ENCODE results near the gene HSPG2.
"Not testable (repeated sequence)": the region's sequence is repeated elsewhere in the genome, so short reads cannot be mapped to it uniquely, and the experiment has no call there.

Gene HSPG2

DNA sequence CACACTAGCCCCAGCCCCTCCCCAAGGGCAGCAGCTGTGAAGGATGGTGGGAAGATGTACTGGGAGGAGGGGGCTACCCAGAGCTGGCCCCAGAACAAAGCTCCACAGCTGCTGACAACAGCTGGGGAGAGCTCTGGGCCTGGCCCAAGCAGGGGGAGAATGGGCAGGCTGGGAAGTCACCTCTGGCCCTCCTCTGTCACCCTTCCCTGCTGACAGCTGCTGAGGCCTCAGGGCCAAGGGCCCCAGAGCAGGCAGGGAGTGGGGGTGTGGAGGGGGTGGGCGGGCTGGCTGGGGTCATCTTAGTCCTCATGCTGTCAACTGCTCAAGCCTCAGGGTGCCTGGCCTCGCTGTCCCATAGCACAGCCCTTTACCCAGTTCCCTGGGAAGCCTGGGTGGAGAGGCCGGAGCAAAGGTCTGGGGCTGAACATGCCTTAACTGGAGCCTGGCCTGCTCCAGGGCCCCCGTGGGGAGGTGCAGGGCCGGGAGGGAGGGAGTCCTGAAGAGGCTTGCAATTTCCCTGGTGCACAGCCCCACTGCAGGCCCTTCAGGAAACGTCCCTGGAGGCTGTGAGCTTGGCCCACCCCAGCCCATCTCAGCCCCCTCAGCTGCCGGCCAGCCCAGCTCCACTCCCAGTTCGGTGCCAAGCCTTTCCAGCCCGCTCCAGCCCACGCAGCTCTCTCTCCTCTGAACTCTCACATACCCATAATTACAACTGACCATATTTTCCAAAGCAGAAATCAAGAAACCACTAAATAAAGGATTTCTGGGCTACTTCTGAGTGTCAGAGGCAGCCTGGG, 25.7 kb downstream of the HSPG2 start:
- DNase-seq, result no peak

DNA sequence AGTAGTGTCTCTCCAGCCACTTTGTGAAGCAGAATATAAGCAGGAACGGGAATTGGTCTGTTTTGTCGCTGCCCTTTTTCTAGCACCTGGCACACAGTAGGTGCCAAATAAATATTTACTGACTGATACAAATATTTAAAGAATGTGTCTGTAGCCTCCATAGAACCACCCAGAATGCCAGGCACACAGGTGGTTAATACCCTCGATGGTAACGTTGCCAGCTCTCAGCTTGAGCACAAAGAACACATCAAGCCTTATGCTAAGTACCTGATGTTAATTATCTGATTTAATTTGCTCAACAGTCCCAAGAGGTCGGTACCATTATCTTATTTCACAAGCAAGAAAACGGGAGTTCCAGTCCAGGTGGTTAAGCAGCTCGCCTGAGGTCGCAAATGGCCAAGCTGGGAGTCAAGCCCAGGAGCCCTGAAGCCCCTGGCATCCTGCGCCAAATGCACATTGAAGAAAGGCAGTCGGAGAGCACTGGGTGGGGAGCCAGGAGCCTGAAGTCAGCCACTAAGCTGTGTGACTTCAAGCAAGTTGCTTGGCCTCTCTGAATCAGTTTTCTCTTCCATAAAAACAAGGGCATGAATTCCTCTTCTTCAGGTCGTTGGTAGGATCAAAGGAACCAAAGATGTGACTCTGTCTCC, 26.4 kb downstream of the HSPG2 start:
- no peak for DNase-seq

DNA sequence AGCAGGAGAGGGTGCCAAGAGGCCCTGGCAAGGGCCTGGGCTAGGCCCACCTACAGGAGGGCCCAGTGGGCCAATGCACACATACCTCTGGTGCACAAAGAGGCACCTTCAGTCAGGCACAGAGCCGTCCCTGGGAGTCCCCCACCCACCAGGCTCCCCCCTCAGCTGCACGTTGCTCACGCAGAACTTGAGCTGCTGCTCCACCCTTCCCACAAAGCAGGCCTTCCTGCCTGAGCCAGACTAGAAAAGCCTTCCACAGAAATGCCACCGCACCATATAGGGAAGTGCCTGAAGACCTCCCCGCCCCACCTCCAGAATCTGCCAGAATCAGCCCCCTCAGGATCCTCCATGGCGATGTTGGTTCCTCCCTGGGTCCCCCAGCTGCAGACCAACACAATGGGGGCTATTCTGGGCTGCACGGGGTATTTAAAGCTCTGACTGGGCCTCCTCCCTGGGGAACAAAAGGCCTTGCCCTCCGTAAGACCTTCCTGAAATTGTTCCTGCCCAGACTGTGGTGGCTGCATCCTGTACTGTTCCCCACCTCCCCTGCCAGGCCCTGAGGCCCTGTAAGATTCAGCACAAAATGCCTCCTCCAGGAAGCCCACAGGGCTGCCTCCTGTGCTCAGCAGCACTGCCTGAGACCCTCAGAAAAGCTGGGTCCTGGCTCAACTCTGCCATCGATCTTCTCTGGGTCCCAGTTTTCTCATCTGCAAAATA, 27.2 kb downstream of the HSPG2 start:
- peak; percentile 14 for DNase-seq

DNA sequence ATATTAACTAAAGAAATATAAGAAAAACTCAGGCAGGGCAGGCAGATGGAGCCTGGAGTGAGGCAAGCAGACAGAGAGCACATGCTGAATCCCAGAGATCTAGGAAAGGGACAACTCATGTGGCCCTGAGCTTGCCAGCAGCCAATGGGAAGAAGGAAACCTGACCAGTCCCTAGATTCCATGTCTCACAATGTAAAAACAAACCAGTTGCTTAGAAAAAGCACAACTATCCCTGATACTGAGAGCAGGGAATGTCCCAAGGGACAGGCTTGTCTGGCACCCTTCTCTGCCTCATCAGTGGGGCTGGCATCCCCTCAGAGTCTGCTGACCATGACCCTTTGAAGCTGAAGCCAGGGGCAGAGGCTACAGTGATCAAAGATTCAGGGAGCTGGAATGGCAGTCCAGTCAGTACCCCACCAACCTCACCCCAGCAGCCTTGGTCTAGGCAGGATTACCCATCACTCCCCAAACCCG, 27.8 kb downstream of the HSPG2 start:
- DNase-seq, result no peak

DNA sequence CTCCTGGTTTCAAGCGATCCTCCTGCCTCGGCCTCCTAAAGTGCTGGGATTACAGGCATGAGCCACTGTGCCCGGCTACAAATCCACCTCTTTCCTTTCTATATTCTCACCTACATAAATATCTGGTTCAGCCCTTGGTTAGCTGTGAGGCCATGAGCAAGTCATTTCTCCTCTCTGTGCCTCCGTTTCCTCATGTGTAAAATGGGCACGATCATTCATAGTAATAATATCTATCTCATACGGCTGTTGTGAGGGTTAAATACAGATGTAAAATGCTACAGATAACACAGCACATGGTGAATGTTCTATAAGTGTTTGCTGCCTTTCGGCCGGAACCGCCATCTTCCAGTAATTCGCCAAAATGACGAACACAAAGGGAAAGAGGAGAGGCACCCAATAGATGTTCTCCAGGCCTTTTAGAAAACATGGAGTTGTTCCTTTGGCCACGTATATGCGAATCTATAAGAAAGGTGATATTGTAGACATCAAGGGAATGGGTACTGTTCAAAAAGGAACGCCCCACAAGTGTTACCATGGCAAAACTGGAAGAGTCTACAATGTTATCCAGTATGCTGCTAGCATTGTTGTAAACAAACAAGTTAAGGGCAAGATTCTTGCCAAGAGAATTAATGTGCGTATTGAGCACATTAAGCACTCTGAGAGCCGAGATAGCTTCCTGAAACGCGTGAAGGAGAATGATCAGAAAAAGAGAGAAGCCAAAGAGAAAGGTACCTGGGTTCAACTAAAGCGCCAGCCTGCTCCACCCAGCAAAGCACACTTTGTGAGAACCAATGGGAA, 29.2 kb downstream of the HSPG2 start:
- not testable (repeated sequence) for DNase-seq

DNA sequence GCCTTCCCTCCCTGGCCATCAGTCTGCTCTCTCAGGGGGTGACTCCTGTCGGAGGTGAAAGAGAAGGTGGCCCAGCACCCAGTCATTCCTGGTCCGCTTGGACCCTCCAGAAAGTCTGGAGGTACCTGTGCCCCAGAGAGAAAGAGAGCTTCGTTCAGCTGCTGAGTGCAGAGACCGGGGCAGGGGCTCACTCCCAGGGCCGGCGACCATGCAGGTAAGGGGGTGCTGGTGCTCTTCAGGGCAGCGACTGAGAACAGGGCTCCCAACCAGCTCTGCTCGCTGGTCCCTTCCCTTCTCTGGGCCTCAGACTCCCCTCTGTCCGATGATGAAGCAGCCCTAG, 30.1 kb downstream of the HSPG2 start:
- DNase-seq, result no peak

DNA sequence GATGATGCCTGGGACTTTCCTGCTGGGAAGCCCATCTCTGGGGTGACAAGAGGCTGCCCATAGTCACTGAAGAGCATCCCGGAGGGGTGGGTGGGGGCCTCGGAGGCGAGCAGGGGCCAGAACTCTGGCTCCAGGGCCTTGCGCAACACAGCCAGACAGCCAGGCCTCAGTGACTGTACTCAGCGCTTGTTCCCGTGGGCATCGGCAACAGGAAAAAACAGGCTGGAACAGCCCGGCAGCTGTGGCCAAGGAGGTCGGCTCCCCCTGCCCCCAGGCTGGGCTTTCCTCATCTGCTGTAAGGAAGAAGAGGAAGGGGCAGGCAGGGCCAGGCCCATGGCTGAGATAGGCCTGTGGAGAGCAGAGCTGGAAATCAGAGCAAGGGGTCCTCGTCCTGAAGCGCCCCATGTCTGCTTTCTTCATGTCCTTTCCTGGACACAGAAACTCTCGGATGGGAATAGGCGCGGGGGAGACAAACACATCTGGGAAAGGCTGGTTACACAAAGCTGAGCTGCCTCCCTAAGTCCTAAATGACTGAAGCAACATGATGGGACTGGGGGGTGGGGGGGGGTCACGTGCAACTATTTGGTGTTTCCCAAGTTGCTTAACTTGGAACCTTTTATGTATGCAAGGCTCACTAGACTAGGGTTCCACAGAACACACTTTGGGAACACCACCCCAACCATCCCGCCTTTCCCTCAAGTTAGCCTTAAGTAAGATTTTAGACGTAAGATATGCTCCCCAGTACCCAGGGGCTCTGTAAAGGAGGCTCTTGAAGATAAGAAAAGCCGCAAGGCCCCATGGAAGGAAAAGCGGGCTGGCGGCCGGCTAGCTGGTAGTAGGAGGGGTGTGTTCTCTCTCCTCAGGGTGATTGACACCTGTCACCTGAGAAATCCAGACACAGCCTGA, 30.7 kb downstream of the HSPG2 start:
- no peak for DNase-seq

DNA sequence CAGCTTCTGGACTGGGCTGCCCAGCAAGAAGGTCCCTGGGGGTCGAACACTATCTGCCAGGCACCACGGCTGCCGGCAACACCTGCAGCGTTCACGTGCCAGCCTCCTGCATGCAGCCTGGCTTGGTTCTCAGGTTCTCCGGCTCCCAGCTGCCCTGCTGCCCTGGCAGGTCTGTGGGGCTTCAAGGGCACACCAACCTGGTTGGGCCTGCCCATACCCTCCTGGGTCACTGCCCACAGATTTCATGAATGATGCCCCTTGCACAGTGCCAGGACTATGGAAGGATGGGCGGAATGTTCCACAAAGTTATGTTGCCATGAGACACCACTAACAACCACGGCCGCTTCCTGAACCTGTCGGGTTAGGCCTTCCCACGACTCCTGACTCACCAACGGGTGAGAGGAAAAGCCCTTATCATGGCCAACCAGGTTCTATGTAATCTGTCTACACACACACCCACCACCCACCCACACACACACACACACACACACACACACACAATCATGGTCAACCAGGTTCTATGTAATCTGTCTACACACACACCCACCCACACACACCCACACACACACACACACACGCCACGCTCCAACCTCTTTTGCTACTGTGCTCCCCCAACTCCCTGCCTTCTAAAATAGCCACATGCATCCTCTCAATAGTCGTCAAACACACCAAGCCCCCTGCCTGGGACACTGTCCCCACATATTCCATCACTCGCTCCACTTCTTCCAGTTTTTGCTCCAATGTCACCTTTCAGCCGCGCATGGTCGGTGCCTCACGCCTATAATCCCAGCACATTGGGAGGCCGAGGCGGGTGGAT, 32.2 kb downstream of the HSPG2 start:
- DNase-seq, result no peak

DNA sequence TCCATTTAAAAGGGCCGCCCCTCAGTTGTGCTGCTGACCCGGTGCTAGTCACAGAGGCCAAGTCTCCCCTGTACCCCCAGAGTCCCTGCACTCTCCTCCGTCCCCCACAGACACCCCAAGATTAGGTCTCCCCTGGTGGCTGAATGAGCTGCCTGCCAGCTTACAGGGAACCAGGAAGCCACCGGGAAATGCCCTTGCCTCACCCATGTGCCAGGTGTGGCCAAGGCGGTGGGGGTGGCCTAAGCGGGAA, 32.7 kb downstream of the HSPG2 start:
- DNase-seq, result no peak

DNA sequence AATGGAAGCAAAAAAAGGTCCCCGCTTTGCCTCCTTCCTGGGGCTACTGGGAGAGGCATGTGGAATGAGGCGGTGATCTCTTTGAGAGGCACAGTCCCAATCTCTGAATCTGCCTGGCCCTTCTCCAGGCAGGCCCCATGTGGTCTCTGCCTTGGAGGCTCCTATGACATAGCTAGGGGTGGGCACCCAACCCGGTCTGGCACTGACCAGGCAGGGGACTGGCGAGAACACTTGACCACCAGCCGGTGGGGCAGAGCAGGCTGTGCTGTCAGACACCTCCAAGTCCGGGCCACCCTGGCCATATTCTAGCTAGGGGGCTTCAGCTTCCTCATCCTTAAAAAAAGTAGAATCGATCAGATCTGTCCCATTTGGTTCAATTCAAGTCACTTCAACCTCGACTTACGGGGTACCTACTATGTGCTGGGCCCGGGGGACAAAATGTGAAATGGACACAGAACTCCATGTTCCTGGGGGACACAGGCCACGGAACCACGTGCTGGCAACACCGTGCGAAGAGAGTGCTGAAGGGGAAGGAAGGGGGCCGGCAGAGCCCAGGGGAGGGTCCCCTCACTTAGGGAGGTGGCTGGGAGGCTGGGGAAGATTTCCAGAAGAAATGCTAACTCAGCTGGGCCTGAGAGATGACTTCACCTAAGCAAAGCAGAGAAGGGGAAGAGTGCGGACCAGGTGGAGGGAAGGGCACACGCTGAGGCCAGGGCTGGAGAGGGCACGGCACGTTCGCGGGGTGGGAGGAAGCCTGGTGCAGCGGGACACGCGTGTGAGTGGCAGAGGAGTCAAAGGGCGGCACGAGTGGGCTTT, 33.3 kb downstream of the HSPG2 start:
- no peak for DNase-seq

DNA sequence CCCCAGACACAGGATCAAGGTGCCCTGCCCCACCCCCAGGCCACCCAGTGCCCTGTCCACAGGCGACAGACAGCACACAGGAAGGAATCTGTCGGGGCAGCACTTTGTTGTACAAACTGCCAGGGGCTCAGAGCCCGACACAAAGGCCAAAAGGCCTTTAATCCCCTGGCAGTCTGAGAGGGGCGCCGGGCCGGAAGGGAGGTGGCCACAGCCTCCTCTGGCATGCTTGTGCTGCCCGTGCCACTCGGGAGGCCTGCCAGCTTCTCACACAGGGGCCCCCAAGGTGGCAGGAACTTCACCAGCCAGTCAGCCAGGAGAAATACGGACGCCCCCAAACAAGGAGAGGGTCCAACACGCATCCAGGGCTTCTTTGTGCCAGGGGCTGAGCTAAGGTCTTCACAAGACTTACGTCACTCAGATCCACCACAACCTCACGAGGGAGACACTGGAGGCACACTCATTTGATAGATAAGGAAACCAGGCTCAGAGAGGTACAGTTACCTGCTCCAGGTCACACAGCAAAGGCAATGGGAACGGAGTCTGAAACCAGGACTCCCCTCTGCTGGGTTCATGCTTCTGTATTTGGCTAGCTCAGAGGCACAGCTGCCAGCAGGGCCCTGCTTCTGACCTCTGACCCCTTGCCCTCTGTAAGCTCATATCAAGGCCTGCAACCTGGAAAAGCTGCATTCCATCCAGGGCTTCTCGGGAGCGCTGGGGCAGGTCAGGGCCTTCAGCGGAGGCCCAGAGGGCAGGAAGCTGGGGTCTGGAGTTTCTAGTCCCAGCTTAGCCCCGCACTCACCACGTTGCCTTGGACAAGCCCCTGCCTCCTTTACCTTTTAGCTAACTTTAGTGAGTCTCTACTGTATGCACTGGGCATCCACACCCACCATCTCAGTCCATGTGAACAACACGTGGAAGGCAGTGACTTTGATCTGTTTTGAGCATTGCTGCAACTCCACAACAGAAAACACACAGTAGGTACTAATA, 34.8 kb downstream of the HSPG2 start:
- no peak for DNase-seq

DNA sequence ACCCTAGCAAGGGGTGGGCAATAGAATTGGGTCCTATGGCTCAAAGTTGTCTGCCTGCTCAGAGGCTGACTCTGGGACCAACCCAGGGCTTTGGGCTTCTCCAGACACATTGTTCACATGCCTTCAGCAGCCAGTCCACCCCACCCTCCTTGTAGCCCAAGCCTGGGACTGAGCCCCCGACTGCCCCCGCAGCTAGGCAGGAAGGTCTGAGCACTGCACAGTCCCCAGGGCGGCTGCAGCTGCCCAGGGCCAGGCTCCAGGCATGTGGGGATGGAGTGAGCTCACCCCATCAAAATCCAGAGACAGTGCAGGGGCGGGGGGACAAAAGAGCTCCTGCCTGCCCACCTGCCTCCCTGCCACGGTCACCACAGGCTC, 35.6 kb downstream of the HSPG2 start:
- DNase-seq, result no peak

DNA sequence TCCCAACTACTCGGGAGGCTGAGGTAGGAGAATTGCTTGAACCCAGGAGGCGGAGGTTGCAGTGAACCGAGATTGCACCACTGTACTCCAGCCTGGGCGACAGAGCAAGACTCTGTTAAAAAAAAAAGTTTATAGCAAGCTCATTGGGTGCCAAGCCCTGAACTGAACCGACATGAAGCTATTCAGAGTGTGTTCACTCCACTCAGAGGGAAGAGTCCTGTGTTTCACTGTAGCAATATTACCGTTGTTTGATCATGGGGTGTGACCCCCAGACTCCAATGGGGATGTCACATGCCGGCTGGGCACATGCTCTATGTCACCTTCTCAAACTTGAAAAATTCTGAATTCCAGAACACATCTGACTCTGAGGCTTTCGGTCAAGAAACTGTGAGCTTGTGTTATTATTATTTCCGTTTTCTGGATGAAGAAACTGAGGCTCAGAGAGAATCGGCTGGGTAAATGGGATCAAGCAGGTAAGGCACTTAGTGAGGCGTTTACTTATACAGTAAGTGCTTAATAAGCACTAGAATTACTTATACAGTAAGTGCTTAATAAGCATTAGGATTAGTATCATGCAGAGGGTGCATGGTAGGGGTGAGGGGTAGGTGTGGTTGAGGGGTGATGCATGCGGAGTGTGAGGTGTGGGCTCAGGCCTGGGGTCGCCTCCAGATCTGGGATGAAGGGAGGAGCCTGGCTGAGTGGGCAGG, 36.2 kb downstream of the HSPG2 start:
- no peak for DNase-seq

DNA sequence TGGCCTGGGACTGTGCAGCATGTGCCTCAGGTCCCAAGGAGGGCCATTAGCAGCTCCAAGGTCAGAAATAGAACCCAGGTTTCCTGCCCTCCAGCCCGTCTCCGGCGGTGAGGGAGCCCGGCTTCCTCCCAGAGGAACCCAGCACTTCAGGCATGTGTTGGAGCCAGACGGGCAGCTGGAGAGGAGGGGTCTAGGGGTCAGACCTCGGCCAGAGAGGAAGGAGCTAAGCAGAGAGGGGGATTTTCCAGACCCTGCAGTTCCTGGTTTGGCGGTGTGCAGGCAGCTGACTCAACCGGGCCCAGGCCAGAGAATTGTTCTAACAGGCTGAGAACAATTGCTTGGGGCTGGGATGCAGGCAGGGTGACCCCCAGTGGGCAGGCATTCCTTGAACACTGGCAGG, 37.1 kb downstream of the HSPG2 start:
- DNase-seq, result no peak

DNA sequence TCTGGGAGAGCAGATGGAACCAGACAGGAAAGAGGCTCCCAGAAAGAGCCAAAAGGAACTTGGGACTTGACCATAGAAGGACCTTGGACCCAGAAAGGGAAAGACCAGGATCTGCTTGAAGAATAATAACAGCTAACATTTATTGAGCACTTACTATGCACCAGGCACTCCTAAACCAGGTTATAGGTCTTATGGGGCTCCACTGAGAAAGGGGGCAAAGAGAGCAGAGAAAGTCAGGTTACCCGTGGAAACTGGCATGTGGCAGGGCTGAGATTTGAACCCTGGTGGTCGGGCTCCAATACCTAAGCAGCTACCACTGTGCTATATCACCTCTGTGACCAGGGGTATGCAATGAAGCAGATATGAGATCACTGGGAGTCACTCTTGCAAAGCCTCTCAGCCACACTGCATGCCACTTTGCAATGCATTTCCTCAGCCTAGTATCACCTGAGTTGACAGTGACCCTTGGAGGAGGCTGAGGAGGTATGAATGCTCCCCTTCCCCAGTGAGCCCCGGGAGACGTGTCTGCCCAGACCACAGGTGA, 37.8 kb downstream of the HSPG2 start:
- no peak for DNase-seq

DNA sequence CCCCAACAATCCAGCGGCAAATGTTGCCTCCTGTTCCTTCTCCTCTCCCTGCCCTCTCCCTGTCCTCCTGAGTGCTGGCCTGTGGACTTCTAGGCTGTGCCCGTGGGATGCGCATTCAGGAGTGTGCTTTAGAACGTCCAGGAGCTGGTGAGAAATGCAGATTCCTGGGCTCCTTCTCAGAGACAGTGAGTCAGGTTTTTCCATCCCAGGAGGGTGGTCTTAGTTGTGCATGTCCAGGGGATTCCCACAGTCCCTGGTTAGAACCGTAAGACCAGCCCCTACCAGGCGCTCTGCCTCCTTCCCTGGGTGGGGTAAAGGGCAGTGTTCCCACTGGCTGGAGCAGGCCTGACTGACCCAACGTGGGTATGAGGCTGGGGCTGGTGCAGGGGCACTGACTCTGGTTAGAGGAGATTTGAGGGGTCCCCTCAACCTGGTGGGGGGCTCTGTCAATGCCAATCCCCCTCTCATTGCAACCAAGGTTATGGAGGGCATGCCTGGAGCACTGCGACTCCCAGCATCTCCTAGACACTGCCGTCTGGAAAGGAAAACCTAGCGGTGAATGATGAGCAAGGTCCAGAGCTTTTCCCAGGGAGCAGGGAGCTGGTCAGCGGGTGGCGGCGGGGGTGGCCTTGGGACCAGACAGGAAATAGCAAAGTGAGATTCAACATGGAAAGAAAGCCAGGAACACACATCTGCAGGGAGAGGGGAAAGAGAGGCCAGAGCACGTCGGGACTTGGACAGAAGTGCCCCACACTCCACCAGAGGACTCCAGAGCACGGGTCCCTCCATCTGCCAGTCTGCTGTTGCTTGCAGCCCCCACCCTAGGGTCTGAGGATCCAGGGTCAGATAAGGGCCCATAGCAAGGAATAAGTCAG, 38.5 kb downstream of the HSPG2 start:
- no peak for DNase-seq

DNA sequence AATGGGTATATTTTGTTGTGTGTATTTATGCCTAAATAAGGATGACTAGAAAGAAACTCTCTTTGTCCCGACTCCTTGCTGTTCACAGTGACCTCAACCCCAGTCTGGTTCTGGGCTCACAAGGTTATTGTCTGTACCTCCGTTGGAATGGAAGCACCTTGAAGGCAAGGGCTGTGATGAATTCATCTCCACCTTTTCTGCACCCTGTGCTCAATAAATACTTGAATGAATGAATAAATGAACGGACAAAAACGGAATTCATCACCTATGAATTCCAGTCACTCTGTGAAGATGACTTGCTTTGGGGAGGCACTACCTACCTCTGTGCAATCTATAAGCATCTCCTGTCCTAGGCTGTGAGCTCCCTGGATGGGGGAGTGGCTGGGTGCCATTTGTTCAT, 39.3 kb downstream of the HSPG2 start:
- DNase-seq, result no peak

Measured in CD4-positive, alpha-beta T cell treated with Interleukin-6 for 4 hours (primary cell).